HG02763 (cell line): Measurements from ENCODE around the gene C14orf132.
"Not testable (repeated sequence)": the region's sequence is repeated elsewhere in the genome, so short reads cannot be mapped to it uniquely, and the experiment has no call there.

Source experiments
- ATAC-seq: cut with Tn5 transposase; IDR thresholded peaks from one replicate; pipeline ENCODE4 v1.9.1; 2021; ENCODE audit warnings: mild to moderate bottlenecking, moderate library complexity; ENCODE audit not compliant: unreplicated experiment

Gene C14orf132

DNA sequence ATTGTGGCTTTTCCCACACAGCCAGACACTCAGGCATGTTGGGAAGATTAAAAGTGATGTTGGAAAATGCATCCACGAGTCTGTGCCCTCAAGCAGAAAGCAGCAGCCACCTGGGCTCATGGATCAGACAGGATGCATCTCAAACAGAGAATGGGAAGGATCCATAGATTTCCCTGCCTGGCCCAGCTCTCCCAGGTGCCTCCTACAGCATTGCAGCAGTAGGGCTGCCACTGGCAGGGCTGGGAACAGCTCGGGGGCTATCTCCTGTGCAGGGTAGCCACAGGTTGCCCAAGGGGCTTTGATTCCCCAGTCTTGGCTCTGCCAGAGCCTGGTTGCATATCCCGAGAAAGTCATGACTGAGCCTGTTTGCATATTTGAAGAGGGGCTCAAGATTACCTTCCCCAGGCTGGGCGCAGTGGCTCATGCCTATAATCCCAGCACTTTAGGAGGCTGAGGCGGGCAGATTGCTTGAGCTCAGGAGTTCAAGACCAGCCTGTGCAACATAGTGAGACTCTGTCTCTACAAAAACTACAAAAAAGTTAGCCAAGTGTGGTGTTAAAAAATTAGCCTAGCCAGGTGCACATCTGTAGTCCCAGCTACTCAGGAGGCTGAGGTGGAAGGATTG is 19.5 kb downstream of the C14orf132 start:
- no peak for ATAC-seq

DNA sequence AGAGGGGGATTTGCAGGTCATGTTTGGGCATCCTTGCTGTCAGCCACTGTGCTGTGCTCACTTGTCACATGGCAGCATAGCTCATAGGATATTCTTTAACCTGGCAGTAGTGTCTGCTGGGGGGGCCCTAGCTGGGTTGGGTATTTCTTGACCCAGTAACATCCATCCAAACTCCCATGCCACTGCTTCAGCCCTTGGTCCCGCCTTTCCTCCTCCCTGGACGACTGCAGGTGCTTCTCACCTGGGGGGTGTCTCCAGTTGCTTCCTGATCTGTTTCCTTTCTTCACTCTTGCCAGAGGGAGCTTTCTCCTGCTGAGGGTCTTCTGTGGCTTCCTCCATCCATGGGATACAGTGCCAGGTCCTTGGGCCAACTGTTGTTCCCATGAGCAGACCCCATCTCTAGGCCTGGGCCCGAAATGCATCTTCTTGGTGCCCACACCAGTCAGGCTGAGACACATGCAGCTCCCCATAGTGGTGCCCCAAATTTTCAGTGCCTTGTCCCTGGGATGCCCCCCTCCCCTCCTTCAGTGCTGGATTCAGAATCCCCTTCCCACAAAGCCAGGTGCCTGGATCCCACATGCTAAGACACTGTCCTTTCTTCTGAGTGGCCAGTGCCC is 20.5 kb downstream of the C14orf132 start:
- ATAC-seq, result no peak

- no peak for ATAC-seq
These were observed 21.2 kb downstream of the C14orf132 start for GRCh38 chr14:96060186-96060933.

DNA sequence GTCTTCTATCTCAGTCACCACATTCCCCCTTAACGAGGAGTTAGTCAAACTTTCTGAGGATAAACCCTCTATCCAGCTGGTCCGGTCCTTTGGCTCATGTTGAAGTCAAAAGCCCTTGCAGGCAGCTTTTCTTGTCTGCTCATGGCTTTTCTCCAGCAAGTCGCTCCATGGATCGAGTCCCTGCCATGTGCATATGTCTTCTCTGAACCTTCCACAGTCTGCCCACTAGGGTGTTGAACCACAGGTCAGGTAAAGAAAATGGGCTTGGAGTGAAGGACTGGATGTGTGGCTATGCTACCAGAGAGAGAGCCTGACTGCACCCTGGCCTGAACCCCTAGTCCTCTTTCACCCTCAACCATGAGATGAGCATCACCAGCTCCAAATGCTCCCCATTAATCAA is 22.8 kb downstream of the C14orf132 start:
- ATAC-seq, result no peak

DNA sequence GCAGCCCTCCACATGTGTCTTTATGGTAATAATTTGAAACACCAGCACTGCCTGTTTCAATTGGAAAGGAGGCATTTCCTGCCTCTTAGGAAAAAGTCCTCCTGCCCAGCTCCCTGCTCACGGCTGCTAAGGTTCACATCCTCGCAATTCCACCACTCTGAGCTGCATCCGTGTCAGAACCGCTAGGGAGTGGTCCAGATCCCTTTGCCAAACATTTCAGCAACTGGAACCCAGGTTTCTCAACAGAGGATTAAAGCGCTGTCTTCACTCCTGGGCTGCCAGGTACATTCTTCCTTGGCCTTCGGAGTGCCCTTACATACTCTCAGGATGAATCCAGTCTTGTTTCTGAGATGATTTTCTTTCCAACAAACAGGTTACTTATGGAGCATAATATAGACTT is 23.3 kb downstream of the C14orf132 start:
- ATAC-seq, result no peak

GRCh38 chr14:96064866-96065265 is 25.7 kb downstream of the C14orf132 start:
- ATAC-seq, result no peak

GRCh38 chr14:96065661-96066459 is 26.7 kb downstream of the C14orf132 start:
- ATAC-seq, result no peak

GRCh38 chr14:96066976-96067375 is 27.8 kb downstream of the C14orf132 start:
- no peak for ATAC-seq

DNA sequence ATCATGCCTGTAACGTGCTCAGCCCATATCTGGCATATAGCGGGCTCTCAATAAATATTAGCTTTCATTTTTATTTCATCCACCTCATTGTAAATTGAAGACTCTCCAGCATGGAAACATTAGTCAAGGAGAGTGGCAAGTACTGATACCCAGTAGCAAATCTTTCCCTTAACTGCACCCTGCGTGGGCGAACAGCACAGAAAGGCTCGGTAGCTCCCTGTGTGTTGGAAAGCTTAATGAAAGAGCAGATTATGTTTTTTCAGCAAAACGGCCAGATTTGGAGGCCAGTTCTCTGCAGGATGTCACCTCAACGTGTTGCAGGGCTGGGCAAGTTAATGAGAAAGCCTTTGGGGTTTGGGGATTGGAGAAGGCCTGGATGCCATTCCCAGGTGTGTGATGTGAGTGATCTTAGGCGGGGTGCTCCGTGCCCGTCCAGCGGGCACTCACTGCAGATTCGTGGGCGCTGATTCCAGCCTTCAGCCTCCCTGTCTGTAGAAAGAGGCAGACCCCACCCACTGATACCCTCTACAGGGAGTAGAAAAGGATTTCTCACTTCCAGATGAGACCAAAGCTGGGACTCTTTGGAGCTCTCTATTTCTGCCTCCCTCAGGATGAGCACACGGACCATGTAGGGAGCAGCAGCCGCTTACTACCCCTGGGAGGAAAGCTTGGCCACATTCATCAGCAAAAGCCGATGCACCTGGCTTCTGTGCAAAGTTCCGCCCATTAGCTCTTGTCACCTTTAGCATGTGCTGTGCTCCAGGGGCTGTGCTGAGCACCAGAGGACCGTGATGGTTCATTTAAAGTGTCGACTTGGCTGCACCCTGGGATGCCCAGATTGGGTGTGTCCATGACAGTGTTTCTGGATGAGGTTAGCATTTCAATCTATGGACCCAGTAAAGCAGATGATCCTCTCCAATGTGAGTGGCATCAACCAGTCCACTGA is 29.1 kb downstream of the C14orf132 start:
- no peak for ATAC-seq

DNA sequence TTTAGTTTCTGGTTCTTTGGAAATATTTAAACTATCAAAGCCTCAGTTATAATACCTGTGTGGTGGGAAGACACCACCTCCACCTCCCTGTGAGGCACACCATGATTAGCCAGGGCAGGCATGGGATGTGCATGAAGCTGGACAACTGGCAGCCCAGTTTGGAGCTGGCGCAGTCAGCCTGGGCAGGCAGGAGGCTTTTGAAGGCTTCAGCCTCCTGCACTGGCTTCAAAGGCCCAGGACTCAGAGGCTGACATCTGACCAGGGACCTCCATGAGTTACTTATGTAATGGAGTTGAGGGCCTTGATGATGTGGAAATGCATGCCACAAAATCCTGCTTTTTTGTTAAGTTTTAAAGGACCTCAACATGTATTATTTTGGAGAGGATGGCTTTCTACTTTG is 30.3 kb downstream of the C14orf132 start:
- ATAC-seq, result no peak

GRCh38 chr14:96071561-96071960 is 32.4 kb downstream of the C14orf132 start:
- no peak for ATAC-seq

DNA sequence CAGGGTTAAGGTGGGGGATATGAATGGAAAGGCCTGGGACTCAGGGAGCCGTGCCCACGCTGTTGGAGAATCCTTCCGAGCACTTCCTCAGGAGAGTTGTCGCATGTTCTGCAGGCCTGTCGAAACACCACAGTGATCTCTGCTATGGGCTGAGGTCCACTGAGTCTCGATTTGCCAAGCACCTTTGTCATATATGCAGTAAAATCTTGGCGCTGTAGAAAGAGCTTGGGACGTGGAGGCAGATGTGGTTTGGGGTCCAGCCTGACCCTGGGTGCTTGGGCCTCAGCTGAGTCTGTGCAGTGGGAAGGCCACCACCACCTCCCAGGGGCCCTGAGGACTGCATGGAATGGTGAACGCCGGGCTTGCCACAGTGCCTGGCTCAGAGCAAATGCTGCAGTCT is 32.9 kb downstream of the C14orf132 start:
- ATAC-seq, result no peak

DNA sequence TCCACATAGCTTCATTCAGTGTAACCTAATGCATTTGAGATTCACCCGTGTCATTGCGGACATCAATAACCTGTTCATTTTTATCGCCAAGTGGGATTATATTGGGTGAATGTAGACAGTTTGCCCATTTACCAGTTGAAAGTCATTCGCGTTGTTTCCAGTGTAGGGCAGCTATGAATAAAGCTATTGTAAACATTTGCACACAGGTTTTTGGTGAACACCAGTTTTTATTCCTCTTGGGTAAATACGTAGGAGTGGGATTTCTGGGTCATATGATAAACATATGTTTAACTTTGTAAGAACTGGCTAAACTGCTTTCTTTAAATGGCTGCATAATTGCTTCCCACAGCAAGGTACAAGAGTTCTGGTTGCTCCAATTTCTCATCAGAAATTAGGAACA is 33.6 kb downstream of the C14orf132 start:
- ATAC-seq, result no peak

GRCh38 chr14:96073260-96074039 is 34.3 kb downstream of the C14orf132 start:
- not testable (repeated sequence) for ATAC-seq

GRCh38 chr14:96077983-96078624 is 38.9 kb downstream of the C14orf132 start:
- no peak for ATAC-seq

- no peak for ATAC-seq
These were observed 39.5 kb downstream of the C14orf132 start for GRCh38 chr14:96078625-96079016.

DNA sequence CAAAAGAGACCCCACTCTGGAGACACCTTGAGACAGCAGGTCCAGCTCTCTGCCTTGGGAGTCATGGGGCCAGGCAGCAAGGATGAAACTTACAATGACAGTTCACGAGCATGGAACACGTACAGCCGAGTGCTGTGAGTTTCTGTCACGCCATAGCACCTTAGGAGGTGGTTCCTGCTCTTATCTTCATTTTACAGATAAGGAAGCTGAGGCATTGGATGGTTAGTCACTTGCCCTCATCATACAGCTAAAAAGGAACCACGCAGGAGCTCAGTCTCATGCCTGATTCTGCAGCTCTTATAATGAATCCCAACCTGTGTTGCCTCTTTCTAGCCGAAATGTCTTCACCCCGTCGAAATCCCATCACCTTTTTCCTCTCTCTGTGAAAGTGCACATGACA is 39.9 kb downstream of the C14orf132 start:
- no peak for ATAC-seq

DNA sequence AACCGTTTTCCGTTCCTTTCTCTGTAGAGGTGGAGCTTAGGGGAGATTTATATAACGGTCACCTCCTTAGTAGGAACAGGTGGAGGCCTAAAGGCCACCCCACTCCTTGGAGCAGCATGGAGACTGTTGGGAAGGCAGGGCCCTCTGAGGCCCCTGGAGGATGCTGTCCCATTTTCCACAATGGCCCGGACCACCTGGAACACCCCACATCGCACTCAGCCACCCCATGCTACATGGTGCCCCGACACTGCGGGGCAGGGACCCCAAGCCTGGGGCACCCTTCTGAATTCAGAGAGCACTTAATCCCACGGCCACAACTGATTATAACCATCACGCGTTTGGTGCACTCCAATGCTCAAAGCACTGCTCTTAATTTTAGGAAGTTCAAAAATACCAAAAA is 41.4 kb downstream of the C14orf132 start:
- no peak for ATAC-seq

DNA sequence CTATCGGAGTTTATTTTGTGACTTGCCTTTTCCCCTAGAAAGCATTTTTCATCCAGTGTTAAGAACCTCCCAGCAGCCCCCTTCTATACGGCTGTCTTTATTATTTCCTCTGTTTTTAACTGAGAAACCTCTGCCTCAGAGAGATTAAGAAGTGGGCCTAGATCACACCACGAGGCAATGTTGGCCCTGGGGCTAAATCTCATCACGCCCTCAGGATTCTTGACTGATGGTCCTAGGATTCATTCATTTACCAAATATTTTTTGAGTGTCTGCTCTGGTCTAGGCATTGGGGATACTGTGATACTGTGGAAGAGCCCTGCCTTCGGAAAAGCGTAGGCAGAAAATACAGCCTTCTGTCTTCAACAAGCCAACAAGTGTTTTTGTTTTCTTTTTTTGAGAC is 42.1 kb downstream of the C14orf132 start:
- ATAC-seq, result no peak
